A172 (cell line): ENCODE results near the gene ZNG1B. TPM values are rescaled to one million over a fixed set of nuclear protein-coding genes. Genes with fewer than 3 reads are reported as not detected.
"Not testable (repeated sequence)": the region's sequence is repeated elsewhere in the genome, so short reads cannot be mapped to it uniquely, and the experiment has no call there.

Source experiments
- DNase-seq: peaks from one replicate; pipeline ENCODE4 v3.0.0-alpha.2; 2015; ENCODE audit warnings: low spot score
- total RNA-seq: library from RNA; depleted of rRNA; stranded (reverse); fragments of >200 nt; shearing (Covaris generic); gene quantifications from 2 replicates; pipeline ENCODE4 v1.2.3, GENCODE V29; 2014; rRNA removed

The ZNG1B gene
- total RNA-seq = 30.7 and 30.8 TPM in 2 replicates

DNA sequence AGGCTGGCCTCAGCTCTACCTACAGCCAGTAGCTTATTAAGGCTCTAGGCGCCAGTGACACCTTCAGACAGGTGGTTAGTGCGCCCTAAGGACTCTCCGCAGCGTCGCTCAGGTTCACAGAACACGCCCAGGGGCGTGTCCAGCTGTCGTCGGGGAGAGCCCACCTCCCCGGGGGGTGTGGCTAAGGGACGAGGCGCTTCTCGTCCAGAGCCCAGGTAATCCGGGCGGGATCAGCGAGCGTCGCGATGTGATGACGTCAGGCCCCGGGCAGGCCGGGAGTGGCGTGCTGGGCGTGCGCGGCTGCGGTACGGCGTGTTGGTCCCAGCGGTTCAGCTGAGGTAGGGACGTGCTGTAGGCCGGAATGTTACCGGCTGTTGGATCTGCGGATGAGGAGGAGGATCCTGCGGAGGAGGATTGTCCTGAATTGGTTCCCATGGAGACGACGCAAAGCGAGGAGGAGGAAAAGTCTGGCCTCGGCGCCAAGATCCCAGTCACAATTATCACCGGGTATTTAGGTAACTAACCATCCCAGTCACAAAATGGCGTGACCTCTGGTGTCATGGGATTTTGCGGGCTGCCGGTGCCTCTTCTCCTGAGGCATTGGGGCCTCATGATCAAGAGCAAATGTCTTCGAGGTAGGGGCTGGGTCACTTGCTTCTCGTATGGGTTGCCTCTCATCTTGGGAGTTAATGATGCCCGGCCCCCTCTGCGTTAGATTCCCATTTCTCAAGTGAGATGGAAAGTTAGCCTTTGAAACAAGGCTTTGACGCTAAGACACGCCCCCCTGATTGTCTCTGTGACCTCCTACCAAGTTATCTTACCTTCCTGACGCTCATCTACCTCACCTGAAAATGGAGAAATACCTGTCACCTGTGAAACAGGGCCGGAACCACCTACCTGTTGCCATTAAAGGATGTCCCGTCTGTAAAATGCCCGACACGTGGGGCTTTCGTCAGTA, at the start of gene ZNG1B:
Gene ZNG1B (plus strand): TSS at position 184 of the 958 bp plus-strand sequence. CDS start 178 bp downstream, at position 362.
- peak; percentile 0 for DNase-seq

DNA sequence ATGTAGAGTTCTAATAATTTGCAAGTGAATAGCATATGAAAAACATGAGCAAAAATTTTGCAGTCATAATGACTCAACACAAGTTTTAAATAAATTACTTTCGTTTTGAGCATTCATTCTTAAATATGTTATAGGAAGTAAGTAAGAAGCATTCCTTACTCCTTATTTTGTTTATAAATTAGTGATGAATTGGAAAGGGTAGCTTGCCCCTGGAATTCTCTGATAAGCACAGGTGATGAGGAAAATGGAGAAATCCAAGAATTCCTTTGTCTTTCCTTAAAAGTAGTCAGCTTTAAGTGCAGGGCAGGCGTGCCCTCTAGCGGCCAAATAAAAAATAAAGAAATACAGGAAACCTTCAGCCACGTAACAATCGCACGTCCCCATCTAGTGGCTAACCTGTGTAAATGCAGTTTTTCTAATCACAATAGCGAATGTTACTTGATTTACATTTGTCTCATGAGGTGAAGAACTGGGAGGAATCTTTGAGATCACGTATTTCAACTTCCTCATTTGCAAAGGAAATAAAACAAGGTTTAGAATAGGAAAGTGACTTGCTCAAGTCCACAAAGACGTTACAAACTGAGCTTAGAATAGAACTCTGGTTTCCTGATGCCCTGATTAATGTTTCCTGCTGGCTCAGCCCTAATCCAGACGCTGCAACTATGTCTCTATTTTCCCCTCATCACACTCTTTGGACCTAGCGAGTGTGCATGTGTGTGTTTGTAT, 47.2 kb upstream of the ZNG1B start:
- peak; percentile 74 for DNase-seq

DNA sequence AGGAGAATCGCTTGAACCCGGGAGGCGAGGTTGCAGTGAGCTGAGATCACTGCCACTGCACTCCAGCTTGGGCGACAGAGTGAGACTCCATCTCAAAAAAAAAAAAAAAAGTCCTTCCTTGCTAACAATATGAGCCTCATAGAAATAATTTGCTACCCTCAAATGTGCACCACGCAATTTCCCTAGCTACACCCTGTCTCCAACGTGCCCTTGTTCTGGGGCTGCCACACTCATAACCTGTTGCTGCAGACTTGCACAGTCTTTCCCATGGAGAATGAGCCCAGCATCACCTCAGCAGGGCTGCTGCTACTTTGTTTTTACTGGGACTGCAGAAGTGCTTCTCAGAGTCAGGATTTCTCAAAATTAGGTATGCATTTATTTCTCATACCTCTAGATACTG, 46.4 kb upstream of the ZNG1B start:
- no peak for DNase-seq

DNA sequence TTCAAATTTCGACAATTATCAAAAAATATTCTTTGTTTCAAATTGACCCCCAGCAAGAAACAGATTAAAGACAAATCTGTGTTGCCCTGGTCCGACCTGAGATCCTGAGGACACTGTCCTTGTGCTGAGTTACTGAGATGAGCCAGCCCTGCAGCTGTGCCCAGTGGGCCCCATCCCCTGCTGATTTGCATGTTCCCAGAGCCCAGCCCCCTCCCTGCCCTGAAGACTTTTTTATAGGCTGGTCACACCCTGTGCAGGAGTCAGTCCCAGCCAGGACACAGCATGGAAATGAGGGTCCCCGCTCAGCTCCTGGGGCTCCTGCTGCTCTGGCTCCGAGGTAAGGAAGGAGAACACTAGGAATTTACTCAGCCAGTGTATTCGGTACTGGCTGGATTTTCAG, 31.4 kb upstream of the ZNG1B start:
- DNase-seq = no peak

GRCh38 chr2:113407446-113408099, 29.9 kb upstream of the ZNG1B start:
- peak; percentile 22 for DNase-seq

DNA sequence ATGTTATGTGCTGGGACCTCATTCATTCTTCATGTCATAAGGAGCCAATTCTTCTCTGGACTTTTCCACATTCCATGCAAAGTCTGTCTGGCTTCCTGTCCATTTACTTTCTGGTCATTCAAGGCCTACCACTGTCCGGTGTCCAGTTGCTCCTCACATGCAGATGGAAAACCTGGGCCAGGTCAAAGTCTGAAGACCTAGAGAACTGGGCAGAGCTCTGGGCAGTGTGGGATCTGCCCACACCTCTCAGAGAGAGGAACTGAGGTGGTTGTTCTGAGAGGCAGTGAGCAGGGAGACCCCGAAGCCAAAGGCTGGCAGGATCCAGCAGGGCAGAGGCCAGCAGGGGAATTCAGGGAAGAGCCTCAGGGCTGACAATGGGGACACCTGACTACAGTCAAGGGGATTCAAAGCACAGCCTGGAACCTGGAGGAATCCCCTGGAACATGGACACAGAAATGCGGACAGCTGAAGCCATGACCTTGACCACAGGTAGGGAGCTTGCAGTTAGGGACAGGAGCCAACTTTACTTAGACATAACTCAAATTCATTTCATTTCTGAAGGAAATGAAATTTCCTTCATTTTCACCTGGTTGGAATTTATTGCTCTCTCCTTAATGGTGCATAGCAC, 25.7 kb upstream of the ZNG1B start:
- DNase-seq = not testable (repeated sequence)

DNA sequence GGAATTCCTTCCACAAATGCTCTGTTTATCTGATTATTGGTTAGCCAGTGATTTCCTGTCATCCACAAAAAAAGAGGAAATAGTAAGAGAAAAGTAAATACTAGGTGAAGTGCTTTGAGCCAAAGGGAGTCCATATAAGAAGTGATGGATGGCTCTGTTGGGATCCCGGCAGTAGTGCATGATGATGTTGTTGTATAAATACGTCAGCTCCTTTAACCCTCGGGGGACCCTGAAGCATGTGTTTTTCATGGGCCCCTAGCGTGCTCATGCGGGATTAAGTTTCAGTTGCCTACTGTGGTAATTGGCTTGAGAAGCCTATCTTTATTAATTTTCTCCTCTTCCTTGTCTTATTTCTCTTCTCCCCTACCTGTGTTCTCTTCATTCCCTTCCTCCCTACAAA, 24.7 kb upstream of the ZNG1B start:
- DNase-seq = not testable (repeated sequence)

- not testable (repeated sequence) for DNase-seq
Measured at GRCh38 chr2:113431773-113432172, 5.7 kb upstream of the ZNG1B start.

DNA sequence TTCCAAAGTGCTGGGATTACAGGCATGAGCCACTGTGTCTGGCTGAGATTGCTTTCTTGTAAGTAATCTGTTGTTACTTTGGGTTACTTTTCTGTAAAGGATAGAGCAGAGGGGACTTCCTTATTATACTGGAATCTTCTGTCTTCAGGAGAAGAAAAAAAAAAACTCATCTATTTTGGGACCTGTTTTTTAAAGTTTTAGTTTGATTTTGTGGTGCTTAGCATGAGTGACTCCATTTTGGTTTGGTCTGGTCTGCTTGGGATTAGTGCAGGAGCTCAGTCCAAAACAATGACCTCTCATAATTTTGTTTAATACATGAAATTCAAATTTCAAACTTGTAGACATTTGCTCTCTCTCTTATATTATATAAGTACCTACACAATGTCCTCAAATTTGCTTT, 4.0 kb upstream of the ZNG1B start:
- DNase-seq = not testable (repeated sequence)

- not testable (repeated sequence) for DNase-seq
Measured at GRCh38 chr2:113465770-113466169, 28.3 kb downstream of the ZNG1B start.

DNA sequence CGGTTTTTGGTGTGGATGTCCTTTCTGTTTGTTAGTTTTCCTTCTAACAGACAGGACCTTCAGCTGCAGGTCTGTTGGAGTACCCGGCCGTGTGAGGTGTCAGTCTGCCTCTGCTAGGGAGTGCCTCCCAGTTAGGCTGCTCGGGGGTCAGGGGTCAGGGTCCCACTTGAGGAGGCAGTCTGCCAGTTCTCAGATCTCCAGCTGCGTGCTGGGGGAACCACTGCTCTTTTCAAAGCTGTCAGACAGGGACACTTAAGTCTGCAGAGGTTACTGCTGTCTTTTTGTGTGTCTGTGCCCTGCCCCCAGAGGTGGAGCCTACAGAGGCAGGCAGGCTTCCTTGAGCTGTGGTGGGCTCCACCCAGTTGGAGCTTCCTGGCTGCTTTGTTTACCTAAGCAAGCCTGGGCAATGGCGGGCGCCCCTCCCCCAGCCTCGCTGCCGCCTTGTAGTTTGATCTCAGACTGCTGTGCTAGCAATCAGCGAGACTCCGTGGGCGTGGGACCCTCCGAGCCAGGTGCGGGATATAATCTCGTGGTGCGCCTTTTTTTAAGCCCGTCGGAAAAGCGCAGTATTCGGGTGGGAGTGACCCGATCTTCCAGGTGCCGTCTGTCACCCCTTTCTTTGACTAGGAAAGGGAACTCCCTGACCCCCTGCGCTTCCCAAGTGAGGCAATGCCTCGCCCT, 39.3 kb downstream of the ZNG1B start:
- DNase-seq = not testable (repeated sequence)

- not testable (repeated sequence) for DNase-seq
Measured at GRCh38 chr2:113496527-113496926, 59.0 kb downstream of the ZNG1B start.

- not testable (repeated sequence) for DNase-seq
Measured at GRCh38 chr2:113498365-113498764, 60.9 kb downstream of the ZNG1B start, which contains the start of gene FOXD4L1. FOXD4L1 (plus strand) TSS chr2:113498665; CDS start chr2:113499257, 592 bp downstream.

DNA sequence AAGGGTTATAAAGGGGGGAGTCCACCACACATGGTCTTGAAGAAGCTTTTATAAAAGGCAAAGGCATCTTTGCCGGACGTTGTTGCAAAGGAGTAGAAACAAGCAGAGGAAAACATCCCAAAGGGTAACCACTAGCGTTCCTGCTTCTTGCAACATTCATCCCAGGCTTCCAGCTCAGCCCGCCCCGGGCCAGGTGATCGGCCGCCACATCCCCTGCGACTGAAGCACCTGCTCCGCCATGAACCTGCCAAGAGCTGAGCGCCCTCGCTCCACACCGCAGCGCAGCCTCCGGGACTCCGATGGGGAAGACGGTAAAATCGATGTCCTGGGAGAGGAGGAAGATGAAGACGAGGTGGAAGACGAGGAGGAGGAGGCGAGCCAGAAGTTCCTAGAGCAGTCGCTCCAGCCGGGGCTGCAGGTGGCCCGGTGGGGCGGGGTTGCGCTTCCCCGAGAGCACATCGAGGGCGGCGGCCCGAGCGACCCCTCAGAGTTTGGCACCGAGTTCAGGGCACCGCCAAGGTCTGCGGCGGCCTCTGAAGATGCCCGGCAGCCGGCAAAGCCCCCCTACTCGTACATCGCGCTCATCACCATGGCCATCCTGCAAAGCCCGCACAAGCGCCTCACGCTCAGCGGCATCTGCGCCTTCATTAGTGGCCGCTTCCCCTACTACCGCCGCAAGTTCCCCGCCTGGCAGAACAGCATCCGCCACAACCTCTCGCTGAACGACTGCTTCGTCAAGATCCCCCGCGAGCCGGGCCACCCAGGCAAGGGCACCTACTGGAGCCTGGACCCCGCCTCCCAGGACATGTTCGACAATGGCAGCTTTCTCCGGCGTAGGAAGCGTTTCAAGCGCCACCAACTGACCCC, 61.8 kb downstream of the ZNG1B start:
- DNase-seq = not testable (repeated sequence)

- not testable (repeated sequence) for DNase-seq
Measured at GRCh38 chr2:113499886-113500722, 62.6 kb downstream of the ZNG1B start.

DNA sequence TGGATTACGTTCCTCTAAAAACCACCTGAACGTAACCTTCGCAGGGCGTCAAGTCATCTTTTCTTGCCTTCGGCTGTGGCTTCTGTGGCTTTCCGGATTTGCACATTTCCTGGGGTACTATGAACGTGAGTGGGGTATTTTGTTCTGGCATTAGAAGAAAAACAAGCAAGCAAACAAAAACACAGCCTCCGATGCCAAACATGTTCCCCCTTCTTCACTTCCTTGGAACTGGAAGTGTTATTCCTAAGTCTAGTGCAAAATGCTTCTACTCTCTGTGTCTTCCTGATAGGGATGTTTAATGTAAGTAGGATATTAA, 63.2 kb downstream of the ZNG1B start:
- DNase-seq = not testable (repeated sequence)

DNA sequence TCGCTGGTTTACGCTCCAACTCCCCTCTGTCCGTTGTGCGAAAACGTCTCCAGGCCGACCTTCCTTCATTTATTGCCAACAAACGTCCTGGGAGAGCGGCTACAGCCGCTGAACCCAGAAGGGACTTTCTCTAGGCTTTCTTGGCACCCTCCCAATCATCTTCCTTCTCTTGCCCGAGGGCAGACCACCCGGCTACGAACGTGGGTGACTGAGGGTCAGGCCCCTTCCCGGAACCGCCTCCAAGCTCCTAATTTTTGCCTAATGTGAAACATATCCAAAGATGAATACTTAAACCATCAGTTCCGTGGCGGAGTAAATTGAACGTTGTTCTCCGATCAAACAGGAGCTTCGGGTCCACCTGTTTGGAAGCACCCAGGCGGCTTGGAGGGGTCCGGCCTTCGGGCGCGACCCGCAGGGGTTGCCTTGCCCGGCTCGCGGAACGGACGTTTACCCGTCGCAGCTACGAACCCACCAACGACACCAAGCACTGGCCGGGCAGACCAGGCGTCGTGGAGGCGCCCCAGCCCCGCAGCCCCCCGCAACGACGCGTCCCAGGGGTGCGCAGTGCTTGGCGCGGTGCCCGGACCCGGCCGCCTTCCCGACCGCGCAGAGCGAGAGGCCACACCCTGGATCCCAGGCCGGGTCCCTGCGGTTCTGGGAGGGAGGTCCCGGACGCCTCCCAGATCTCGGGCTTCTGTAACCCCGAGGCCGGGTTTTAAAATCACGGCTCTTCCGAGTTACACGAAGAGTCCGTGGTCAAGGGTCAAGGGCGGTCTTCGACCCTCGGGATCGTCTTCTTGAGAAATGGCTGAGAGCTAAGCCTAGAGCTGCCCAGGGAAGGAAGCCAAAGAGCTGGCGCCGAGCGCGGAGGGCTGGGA, 65.0 kb downstream of the ZNG1B start:
- not testable (repeated sequence) for DNase-seq
